HG03460 (cell line): Measurements from ENCODE around the gene ZNF423.
"Not testable (repeated sequence)": the region's sequence is repeated elsewhere in the genome, so short reads cannot be mapped to it uniquely, and the experiment has no call there.

Experiments
- ATAC-seq: cut with Tn5 transposase; IDR thresholded peaks from one replicate; pipeline ENCODE4 v1.9.1; 2021; ENCODE audit not compliant: unreplicated experiment

Gene ZNF423

GRCh38 chr16:49700251-49701064 is 155.5 kb downstream of the ZNF423 start:
- ATAC-seq: no peak

GRCh38 chr16:49699841-49700175 is 156.1 kb downstream of the ZNF423 start:
- ATAC-seq: no peak

GRCh38 chr16:49698931-49699840 is 156.7 kb downstream of the ZNF423 start:
- no peak for ATAC-seq

- no peak for ATAC-seq
Measured at GRCh38 chr16:49698453-49698815, 157.5 kb downstream of the ZNF423 start.

GRCh38 chr16:49697631-49698452 is 158.1 kb downstream of the ZNF423 start:
- no peak for ATAC-seq

- ATAC-seq: no peak
Measured at GRCh38 chr16:49696414-49697101, 159.4 kb downstream of the ZNF423 start.

- ATAC-seq: no peak
Measured at GRCh38 chr16:49695782-49696413, 160.0 kb downstream of the ZNF423 start.

GRCh38 chr16:49693445-49693844 is 162.5 kb downstream of the ZNF423 start:
- ATAC-seq: no peak

- ATAC-seq: no peak
Measured at GRCh38 chr16:49690778-49691177, 165.1 kb downstream of the ZNF423 start.

GRCh38 chr16:49688036-49688697 is 167.7 kb downstream of the ZNF423 start:
- no peak for ATAC-seq

GRCh38 chr16:49687476-49688002 is 168.4 kb downstream of the ZNF423 start:
- no peak for ATAC-seq

- ATAC-seq: no peak
Measured at GRCh38 chr16:49684696-49685095, 171.2 kb downstream of the ZNF423 start.

- ATAC-seq: no peak
Measured at GRCh38 chr16:49682577-49683165, 173.2 kb downstream of the ZNF423 start.

- no peak for ATAC-seq
Measured at GRCh38 chr16:49681217-49681883, 174.6 kb downstream of the ZNF423 start.

- no peak for ATAC-seq
Measured at GRCh38 chr16:49679095-49679494, 176.8 kb downstream of the ZNF423 start.

- not testable (repeated sequence) for ATAC-seq
Measured at GRCh38 chr16:49677661-49678060, 178.3 kb downstream of the ZNF423 start.

- ATAC-seq: no peak
Measured at GRCh38 chr16:49675413-49675812, 180.5 kb downstream of the ZNF423 start.

GRCh38 chr16:49674990-49675389 is 180.9 kb downstream of the ZNF423 start:
- no peak for ATAC-seq
